Ecto neural progenitor cell (in vitro differentiated cells): ENCODE data around the gene ADAMTSL1.

ENCODE experiments used
- DNase-seq: peaks from one replicate; pipeline ENCODE4 v3.0.0-alpha.2; 2018; ENCODE audit warnings: low spot score

Gene ADAMTSL1

DNA sequence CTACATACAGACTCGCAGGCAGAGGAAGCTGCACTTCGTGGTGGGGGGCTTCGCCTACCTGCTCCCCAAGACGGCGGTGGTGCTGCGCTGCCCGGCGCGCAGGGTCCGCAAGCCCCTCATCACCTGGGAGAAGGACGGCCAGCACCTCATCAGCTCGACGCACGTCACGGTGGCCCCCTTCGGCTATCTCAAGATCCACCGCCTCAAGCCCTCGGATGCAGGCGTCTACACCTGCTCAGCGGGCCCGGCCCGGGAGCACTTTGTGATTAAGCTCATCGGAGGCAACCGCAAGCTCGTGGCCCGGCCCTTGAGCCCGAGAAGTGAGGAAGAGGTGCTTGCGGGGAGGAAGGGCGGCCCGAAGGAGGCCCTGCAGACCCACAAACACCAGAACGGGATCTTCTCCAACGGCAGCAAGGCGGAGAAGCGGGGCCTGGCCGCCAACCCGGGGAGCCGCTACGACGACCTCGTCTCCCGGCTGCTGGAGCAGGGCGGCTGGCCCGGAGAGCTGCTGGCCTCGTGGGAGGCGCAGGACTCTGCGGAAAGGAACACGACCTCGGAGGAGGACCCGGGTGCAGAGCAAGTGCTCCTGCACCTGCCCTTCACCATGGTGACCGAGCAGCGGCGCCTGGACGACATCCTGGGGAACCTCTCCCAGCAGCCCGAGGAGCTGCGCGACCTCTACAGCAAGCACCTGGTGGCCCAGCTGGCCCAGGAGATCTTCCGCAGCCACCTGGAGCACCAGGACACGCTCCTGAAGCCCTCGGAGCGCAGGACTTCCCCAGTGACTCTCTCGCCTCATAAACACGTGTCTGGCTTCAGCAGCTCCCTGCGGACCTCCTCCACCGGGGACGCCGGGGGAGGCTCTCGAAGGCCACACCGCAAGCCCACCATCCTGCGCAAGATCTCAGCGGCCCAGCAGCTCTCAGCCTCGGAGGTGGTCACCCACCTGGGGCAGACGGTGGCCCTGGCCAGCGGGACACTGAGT is 303.2 kb downstream of the ADAMTSL1 start:
- no peak for DNase-seq

GRCh38 chr9:18778147-18778546 is 304.2 kb downstream of the ADAMTSL1 start:
- no peak for DNase-seq

DNA sequence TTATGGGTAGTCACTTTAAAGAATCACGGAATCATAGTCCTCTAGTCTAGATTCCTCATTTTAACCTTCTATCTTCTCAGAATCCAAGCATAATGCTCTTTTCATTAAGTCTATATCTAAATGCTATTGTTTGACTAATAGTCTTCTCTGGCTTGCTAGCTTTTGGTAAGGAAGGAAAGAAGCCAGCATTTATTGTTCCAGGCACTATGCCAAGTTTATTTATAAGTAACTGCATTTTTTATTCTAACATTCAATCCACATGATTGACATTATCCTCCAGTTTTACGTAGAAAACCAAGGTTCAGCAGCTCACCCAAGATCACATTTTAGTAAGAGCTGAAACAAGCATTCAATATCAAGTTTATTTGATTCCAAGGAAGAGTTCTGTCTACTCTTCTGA is 304.9 kb downstream of the ADAMTSL1 start:
- DNase-seq = no peak

GRCh38 chr9:18783909-18784308 is 310.0 kb downstream of the ADAMTSL1 start:
- peak; percentile 3 for DNase-seq

- DNase-seq = no peak
Measured at GRCh38 chr9:18785604-18786003, 311.7 kb downstream of the ADAMTSL1 start.

- peak; percentile 8 for DNase-seq
Measured at GRCh38 chr9:18786196-18786595, 312.2 kb downstream of the ADAMTSL1 start.

DNA sequence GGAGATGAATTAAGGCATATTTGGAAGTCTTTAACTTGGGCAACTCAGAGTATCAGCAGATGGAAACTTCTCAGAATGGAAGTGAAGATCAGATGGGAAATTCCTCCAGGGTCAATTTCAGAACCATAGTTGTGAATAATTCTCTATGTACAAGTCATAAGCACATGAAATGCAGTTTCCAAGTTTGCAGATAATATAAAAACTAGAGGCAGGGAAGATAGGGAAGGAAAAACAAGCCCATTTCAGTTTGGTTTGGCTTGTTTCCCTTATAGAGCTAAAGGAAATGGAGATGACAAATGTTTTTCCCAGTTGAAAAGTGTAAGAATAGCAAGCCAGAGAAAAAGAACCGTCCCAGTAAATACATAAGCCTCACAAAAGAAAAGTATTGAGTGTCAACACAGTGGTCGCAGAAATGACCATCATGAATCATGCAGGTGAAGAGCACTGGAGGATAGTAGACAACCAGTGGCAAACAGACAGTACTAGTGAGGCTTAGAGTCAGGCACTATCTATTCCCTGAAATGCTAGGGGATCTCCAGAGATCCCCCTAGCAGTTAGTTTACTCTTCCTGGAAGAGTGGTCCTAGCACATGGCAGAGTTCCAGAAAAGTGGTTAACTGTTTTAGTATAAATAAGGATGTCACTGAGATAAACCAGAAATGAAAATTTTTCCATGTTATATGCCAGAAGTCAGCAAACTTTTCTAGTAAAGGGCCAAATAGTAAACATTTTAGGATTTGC is 313.1 kb downstream of the ADAMTSL1 start:
- DNase-seq = peak; percentile 1

- DNase-seq = peak; percentile 12
Measured at GRCh38 chr9:18788256-18788655, 314.3 kb downstream of the ADAMTSL1 start.

- peak; percentile 66 for DNase-seq
Measured at GRCh38 chr9:18791074-18791473, 317.1 kb downstream of the ADAMTSL1 start.

- no peak for DNase-seq
Measured at GRCh38 chr9:18793122-18793521, 319.2 kb downstream of the ADAMTSL1 start.

DNA sequence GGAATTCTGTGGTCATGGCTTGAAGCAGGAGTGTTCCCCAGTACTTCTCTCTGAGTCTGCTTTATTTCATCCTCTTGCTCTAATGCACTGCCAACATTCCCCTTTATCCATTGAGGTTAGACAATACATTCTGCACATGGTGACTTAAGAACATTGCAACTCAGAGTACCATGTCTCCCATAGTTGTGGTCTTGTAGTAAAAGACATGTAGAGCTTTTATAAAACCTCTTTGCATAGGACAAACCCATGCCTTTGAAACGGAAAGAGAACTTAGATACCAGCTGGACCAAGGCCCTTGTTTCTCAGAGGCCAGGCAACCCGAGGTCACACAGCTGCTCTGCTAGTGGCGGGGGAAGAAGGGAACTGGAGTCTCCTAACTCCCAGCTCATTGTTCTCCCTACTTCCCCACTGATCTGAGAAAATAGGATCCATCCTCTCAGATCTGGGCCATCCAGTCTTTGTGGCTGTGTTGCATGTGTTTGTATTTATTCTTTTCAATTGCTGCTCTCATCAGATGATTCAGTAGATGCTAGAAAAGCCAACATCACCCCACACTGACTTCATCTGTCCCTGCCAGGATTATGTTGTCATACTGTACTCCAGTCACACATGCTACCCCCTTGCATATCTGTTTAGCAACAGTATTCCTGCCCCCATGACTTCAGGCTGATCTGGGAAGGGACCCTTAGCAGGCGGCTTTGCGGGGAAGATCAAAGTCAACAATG is 322.2 kb downstream of the ADAMTSL1 start:
- no peak for DNase-seq

DNA sequence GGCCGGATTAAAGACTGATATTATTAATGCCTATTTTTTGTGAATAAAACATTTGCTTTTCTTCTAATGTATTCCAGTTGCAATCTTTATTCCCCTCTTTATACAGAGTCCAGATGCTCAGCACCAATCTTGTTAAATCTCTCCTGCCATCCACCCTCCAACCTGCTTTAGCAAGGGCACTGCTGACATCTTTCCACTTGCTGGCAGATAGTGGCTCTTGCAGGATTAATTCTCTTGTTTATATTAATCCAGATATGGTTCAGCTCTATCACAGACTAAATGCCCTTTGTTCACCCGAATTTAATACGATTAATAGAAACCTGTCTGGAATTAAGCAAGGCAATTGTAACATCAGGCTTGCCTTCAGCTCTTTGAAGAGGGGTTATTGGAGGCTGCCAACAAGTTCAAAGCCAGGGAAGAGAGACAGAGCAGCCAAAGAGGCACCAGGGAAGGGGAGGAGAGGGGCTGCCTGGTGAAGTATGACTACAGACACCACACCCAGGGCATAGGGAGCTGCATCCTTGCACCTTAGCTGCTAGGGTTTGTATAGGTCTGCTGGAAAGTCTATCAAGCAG is 322.8 kb downstream of the ADAMTSL1 start:
- no peak for DNase-seq

DNA sequence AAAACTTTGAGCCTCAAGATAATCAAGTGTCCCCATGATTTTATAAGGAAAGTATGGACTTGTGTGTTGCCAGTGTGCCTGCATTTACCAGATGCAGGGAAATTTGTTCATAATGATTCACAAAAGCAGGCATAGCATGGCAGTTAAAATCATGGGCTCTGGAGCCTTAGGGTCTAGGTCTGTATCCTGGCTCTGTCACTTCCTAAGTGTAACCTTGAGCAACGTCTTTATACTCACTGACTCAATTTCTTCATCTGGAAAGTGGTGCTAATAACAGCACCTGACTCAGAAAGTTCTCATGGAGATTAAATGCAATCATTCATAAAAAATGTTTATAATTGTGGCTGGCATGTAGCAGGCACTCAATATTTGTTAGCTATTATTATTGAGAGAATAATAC is 324.2 kb downstream of the ADAMTSL1 start:
- no peak for DNase-seq

DNA sequence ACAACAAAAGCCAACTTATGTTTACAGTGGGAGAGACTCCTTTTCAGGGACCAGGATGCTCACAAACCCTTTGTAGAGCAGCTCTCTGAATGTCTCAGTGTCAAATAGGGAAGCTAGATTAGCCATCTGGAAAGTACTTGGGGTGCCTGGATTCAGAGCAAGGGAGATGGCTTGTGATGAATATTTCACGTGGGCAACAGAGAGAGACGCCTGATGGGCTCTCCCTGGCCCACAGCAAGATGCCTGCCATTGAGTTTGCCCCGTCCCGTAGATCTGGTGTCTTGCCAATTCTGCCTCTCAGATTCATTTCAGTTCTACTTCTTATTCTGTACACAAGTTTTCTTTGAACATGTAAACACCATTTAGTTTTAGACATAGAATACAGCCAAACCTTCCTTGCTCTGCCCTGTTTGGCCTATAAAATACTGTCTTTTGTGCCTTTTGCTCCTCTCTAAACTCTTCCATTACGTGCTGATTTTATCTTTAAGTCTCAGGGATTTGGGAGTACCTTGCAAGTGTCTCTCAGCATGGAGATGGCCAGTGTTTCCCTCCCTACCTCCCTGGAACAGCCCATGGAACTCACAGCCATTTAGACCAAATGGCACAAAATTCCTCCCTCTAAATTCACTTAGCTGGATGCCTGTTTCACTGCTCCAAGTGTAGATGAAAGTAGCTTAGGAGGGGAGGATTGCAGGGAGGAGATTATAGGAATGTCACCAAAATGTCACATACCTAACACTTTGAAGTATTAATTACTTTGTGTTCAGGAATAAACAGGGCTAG is 324.7 kb downstream of the ADAMTSL1 start:
- no peak for DNase-seq

GRCh38 chr9:18799428-18799827 is 325.5 kb downstream of the ADAMTSL1 start:
- no peak for DNase-seq

DNA sequence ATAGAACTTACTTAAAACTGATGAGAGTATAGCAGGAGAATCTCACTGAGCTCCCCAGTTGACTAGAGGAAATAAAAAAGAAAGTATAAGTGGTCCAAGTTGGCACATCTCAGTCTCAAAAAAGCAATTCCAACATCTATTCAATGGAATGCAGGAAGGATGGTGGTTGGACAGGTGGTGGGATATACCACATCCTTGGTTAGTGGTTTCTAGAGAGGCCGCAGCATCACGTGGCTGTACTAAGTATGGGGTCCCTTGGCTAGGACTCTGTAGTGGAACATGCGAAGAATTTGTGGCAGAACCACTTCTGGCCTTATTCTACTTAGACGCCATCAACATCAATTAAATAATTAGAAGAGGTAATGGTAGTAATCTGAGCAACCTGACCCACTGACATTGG is 326.6 kb downstream of the ADAMTSL1 start:
- no peak for DNase-seq

- DNase-seq = no peak
Measured at GRCh38 chr9:18805386-18805785, 331.4 kb downstream of the ADAMTSL1 start.

DNA sequence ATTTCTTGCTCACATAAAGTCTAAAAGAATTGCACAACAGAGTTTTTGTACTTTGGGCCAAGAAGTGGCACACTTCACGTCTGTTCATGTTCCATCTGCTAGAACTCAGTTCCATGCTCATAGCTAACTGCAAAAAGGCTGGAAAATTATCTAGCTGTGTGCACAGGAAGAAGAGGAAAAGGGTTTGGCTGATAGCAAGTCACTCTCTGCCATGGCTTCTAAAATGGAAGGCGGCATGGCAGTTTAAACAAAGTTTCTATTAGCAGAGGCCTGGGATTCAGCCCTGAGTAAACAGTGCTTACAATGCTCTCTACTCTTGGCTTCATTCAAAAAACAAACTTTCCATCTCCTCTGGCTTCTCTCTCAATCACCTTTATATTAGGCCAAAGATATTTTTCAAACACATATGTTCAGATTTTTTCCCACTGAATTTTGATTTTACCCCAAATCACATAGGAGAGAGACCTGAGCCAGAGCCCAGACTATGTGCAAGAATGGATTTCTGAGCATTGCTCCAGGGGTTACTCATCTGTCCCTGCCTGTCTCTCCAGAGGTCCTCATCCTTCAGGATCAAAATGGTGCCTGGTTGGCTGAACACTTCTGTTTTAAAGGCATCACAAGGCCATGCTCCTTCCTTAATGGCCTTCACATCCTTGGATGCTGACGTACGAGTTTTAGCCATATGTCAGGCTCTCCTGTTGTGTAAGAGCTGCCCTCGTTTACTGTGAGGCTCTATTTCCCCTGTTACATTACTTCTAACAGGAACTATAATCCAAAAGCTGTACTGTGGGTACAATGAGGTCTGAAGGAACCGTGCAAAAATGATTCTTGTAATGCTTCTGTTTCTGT is 332.5 kb downstream of the ADAMTSL1 start:
- no peak for DNase-seq

GRCh38 chr9:18810581-18810980 is 336.6 kb downstream of the ADAMTSL1 start:
- DNase-seq = no peak

GRCh38 chr9:18811171-18811570 is 337.2 kb downstream of the ADAMTSL1 start:
- no peak for DNase-seq
